ENCODE data around the gene DR1. TPM values are rescaled to one million over a fixed set of nuclear protein-coding genes. Genes with fewer than 3 reads are reported as not detected.

DR1 gene
- total RNA-seq, 1 experiment from 2014 or later = 77.2 TPM

GRCh38 chr1:93399781-93400180, 54.1 kb downstream of the DR1 start:
- H3K4me3 ChIP-seq (ENCODE audit: low read depth, low read length, poor library complexity, severe bottlenecking) = no peak overlapping the region
- no peaks in the 10 kb centered on the region for H3K4me1 ChIP-seq (ENCODE audit: insufficient read depth, low read length, poor library complexity, severe bottlenecking)
- ChIA-PET POLR2A (ENCODE audit: low non-redundant PET) (interaction anchor here (0.5 kb wide), 1 partner anchor 146 kb away, joined by 6 read pairs; no protein-coding TSS in a partner anchor), CTCF (no interaction called here)
- no peaks in the 10 kb centered on the region for H3K9me3 ChIP-seq (ENCODE audit: low read depth, low read length, poor library complexity, severe bottlenecking)
- TF ChIP-seq, protein P1, sequence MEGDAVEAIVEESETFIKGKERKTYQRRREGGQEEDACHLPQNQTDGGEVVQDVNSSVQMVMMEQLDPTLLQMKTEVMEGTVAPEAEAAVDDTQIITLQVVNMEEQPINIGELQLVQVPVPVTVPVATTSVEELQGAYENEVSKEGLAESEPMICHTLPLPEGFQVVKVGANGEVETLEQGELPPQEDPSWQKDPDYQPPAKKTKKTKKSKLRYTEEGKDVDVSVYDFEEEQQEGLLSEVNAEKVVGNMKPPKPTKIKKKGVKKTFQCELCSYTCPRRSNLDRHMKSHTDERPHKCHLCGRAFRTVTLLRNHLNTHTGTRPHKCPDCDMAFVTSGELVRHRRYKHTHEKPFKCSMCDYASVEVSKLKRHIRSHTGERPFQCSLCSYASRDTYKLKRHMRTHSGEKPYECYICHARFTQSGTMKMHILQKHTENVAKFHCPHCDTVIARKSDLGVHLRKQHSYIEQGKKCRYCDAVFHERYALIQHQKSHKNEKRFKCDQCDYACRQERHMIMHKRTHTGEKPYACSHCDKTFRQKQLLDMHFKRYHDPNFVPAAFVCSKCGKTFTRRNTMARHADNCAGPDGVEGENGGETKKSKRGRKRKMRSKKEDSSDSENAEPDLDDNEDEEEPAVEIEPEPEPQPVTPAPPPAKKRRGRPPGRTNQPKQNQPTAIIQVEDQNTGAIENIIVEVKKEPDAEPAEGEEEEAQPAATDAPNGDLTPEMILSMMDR (conservative IDR thresholded peaks at IDR 0.05; ENCODE audit: low read depth, low read length) = no peak
- TF ChIP-seq EZH2 (IDR thresholded peaks at IDR 0.05; ENCODE audit: borderline replicate concordance, low read depth, low read length, poor library complexity, severe bottlenecking) = no peak
- H3K27me3 ChIP-seq (replicated peaks; ENCODE audit: insufficient read depth, low read depth, low read length, poor library complexity) = no peaks in the 10 kb centered on the region
- intact Hi-C loops (cut with micrococcal nuclease; ENCODE audit: unreplicated experiment) = no loop called here
- H3K27ac ChIP-seq (ENCODE audit: low read depth, low read length, poor library complexity, severe bottlenecking) = no peak overlapping the region
- DNase-seq (ENCODE audit: low spot score) = no peak
- H3K36me3 ChIP-seq (ENCODE audit: insufficient read depth, low read length, poor library complexity, severe bottlenecking) = no peaks in the 10 kb centered on the region
- BruUV-seq (replicated peaks) = no TSS peak

DNA sequence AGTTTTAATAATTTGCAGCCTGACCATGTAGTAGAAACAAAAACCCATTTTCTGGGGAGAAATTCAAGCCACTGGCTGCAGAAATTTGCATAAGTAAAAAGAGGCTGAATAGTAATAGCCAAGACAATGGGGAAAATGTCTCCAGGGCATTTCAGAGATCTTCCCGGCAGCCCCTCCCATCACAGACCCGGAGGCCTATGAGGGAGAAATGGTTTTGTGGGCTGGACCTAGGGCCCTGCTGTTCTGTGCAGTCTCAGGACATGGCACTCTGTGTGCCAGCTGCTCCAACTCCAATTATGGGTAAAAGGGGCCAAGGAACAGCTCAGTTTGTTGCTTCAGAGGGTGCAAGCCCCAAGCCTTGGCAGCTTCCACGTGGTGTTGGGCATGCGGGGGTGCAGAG, 62.5 kb downstream of the DR1 start:
- H3K4me3 ChIP-seq (ENCODE audit: low read depth, low read length, poor library complexity, severe bottlenecking) = no peak overlapping the region
- no peak for TF ChIP-seq EZH2 (IDR thresholded peaks at IDR 0.05; ENCODE audit: borderline replicate concordance, low read depth, low read length, poor library complexity, severe bottlenecking)
- TF ChIP-seq, protein P1 (conservative IDR thresholded peaks at IDR 0.05; ENCODE audit: low read depth, low read length) = no peak
- DNase-seq (ENCODE audit: low spot score) = no peak
- ChIA-PET CTCF (no interaction called here), POLR2A (ENCODE audit: low non-redundant PET) (interaction anchor here (0.7 kb wide), 1 partner anchor 179 kb away, joined by 3 read pairs; no protein-coding TSS in a partner anchor)
- no peaks in the 10 kb centered on the region for H3K36me3 ChIP-seq (ENCODE audit: insufficient read depth, low read length, poor library complexity, severe bottlenecking)
- H3K27ac ChIP-seq (ENCODE audit: low read depth, low read length, poor library complexity, severe bottlenecking) = no peak overlapping the region
- H3K4me1 ChIP-seq (ENCODE audit: insufficient read depth, low read length, poor library complexity, severe bottlenecking) = no peaks in the 10 kb centered on the region
- H3K9me3 ChIP-seq (ENCODE audit: low read depth, low read length, poor library complexity, severe bottlenecking) = peaks cover 16% of the 10 kb centered on the region
- intact Hi-C loops (cut with micrococcal nuclease; ENCODE audit: unreplicated experiment) = no loop called here
- no TSS peak for BruUV-seq (replicated peaks)
- no peaks in the 10 kb centered on the region for H3K27me3 ChIP-seq (replicated peaks; ENCODE audit: insufficient read depth, low read depth, low read length, poor library complexity)

DNA sequence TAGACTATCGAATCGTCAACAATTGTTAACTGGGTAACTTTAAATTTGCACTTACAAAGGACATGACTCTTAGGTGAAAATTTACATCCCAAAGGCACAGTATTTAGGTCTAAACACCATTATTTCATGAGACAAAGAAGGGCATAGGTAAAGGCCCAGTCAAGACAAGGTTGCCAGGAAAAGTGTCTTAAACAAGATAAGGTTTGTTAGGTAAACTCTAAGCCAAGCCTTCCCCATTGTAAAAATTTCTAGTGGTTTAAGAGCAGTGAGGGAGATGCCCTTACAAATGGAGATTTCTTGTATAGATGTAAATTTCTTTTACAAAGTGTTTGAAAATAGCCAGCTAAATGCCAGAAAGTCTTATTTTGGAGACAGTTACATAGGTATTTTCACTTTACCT, 65.3 kb downstream of the DR1 start:
- Histone ChIP-seq H3K4me3 (ENCODE audit: low read depth, low read length, poor library complexity, severe bottlenecking) (no peak overlapping the region), H3K9me3 (ENCODE audit: low read depth, low read length, poor library complexity, severe bottlenecking) (peaks cover 16% of the 10 kb centered on the region), H3K36me3 (ENCODE audit: insufficient read depth, low read length, poor library complexity, severe bottlenecking) (no peaks in the 10 kb centered on the region), H3K27ac (ENCODE audit: low read depth, low read length, poor library complexity, severe bottlenecking) (no peak overlapping the region), H3K27me3 (replicated peaks; ENCODE audit: insufficient read depth, low read depth, low read length, poor library complexity) (no peaks in the 10 kb centered on the region), H3K4me1 (ENCODE audit: insufficient read depth, low read length, poor library complexity, severe bottlenecking) (no peaks in the 10 kb centered on the region)
- intact Hi-C loops (cut with micrococcal nuclease; ENCODE audit: unreplicated experiment) = no loop called here
- CTCF ChIA-PET = no interaction called here
- POLR2A ChIA-PET (ENCODE audit: low non-redundant PET) = no interaction called here
- no peak for DNase-seq (ENCODE audit: low spot score)
- no TSS peak for BruUV-seq (replicated peaks)
- TF ChIP-seq EZH2 (IDR thresholded peaks at IDR 0.05; ENCODE audit: borderline replicate concordance, low read depth, low read length, poor library complexity, severe bottlenecking) = no peak
- TF ChIP-seq, protein P1 (conservative IDR thresholded peaks at IDR 0.05; ENCODE audit: low read depth, low read length) = no peak

Data from A673 (cell line).